KMS-11 (cell line): ENCODE results near the gene C2CD4A.

Experiments
- H2AFZ ChIP-seq: fragments of 200-600 bp; sonication (generic); 2 replicates; pipeline ENCODE4 v1.6.1; 2016; ENCODE audit warnings: antibody characterized with exemption, mixed run types, low read depth
- H3K27ac ChIP-seq: fragments of 200-600 bp; sonication (generic); 2 replicates; pipeline ENCODE4 v1.6.1; 2016; ENCODE audit warnings: mild to moderate bottlenecking, mixed run types
- H3K27me3 ChIP-seq: fragments of 200-600 bp; sonication (generic); 2 replicates; pipeline ENCODE4 v1.6.1; 2017; ENCODE audit warnings: mild to moderate bottlenecking, low read depth, mixed run types, moderate library complexity; ENCODE audit not compliant: insufficient read depth
- H3K36me3 ChIP-seq: fragments of 200-600 bp; sonication (generic); 2 replicates; pipeline ENCODE4 v1.6.1; 2017; ENCODE audit warnings: mild to moderate bottlenecking, mixed run types; ENCODE audit not compliant: insufficient read depth
- H3K4me1 ChIP-seq: fragments of 200-600 bp; sonication (generic); 2 replicates; pipeline ENCODE4 v1.6.1; 2016; ENCODE audit warnings: mild to moderate bottlenecking, low read depth, mixed run types; ENCODE audit not compliant: poor library complexity, severe bottlenecking
- H3K4me2 ChIP-seq: fragments of 200-600 bp; sonication (generic); 2 replicates; pipeline ENCODE4 v1.7.0; 2016; ENCODE audit warnings: mild to moderate bottlenecking, mixed run types
- H3K4me3 ChIP-seq: fragments of 200-600 bp; sonication (generic); IDR thresholded peaks from 2 replicates; pipeline ENCODE4 v1.6.1; 2017; ENCODE audit warnings: low read depth, low read length, mixed read lengths; ENCODE audit not compliant: insufficient read depth
- H3K79me2 ChIP-seq: fragments of 200-600 bp; sonication (generic); 2 replicates; pipeline ENCODE4 v1.6.1; 2016; ENCODE audit warnings: low read depth, mixed run types; ENCODE audit not compliant: insufficient read depth
- H3K9ac ChIP-seq: fragments of 200-600 bp; sonication (generic); 2 replicates; pipeline ENCODE4 v1.6.1; 2016; ENCODE audit warnings: mild to moderate bottlenecking, mixed run types
- H4K20me1 ChIP-seq: fragments of 200-600 bp; sonication (generic); 2 replicates; pipeline ENCODE4 v1.6.1; 2016; ENCODE audit warnings: mild to moderate bottlenecking, mixed run types; ENCODE audit not compliant: insufficient read depth
- CTCF ChIP-seq: fragments of 200-600 bp; sonication (generic); conservative IDR thresholded peaks from 2 replicates; pipeline ENCODE4 v1.6.1; 2017; ENCODE audit warnings: low read depth, mild to moderate bottlenecking, antibody characterized with exemption, low read length, moderate library complexity, mixed read lengths

Gene C2CD4A

GRCh38 chr15:62099094-62099601, 32.4 kb downstream of the C2CD4A start:
- H3K4me1 ChIP-seq: no peaks in the 10 kb centered on the region
- TF ChIP-seq CTCF: no peak
- H2AFZ ChIP-seq: no peak overlapping the region
- no peaks in the 10 kb centered on the region for H3K79me2 ChIP-seq
- H3K4me2 ChIP-seq: no peak overlapping the region
- no peak overlapping the region for H3K4me3 ChIP-seq
- no peaks in the 10 kb centered on the region for H3K36me3 ChIP-seq
- H3K9ac ChIP-seq: no peak overlapping the region
- H4K20me1 ChIP-seq: no peaks in the 10 kb centered on the region
- H3K27me3 ChIP-seq: no peaks in the 10 kb centered on the region
- no peak overlapping the region for H3K27ac ChIP-seq

- no peaks in the 10 kb centered on the region for H3K27me3 ChIP-seq
- no peak overlapping the region for H3K27ac ChIP-seq
- H3K4me2 ChIP-seq: no peak overlapping the region
- no peak overlapping the region for H2AFZ ChIP-seq
- no peaks in the 10 kb centered on the region for H3K79me2 ChIP-seq
- H3K4me1 ChIP-seq: no peaks in the 10 kb centered on the region
- TF ChIP-seq CTCF: no peak
- H4K20me1 ChIP-seq: no peaks in the 10 kb centered on the region
- H3K9ac ChIP-seq: no peak overlapping the region
- no peak overlapping the region for H3K4me3 ChIP-seq
- no peaks in the 10 kb centered on the region for H3K36me3 ChIP-seq
Observed at GRCh38 chr15:62103431-62103830, 36.7 kb downstream of the C2CD4A start.

- H3K9ac ChIP-seq: no peak overlapping the region
- H3K4me1 ChIP-seq: no peaks in the 10 kb centered on the region
- no peak overlapping the region for H3K27ac ChIP-seq
- TF ChIP-seq CTCF: no peak
- no peaks in the 10 kb centered on the region for H4K20me1 ChIP-seq
- no peak overlapping the region for H3K4me3 ChIP-seq
- no peaks in the 10 kb centered on the region for H3K36me3 ChIP-seq
- no peaks in the 10 kb centered on the region for H3K79me2 ChIP-seq
- H3K27me3 ChIP-seq: no peaks in the 10 kb centered on the region
- H2AFZ ChIP-seq: no peak overlapping the region
- H3K4me2 ChIP-seq: no peak overlapping the region
Observed at GRCh38 chr15:62104401-62104800, 37.6 kb downstream of the C2CD4A start.

GRCh38 chr15:62104846-62105245, 38.1 kb downstream of the C2CD4A start:
- no peak overlapping the region for H3K9ac ChIP-seq
- no peaks in the 10 kb centered on the region for H3K27me3 ChIP-seq
- H3K4me1 ChIP-seq: no peaks in the 10 kb centered on the region
- H3K4me3 ChIP-seq: no peak overlapping the region
- no peak overlapping the region for H2AFZ ChIP-seq
- no peak for TF ChIP-seq CTCF
- H3K27ac ChIP-seq: no peak overlapping the region
- no peaks in the 10 kb centered on the region for H3K79me2 ChIP-seq
- H3K36me3 ChIP-seq: no peaks in the 10 kb centered on the region
- no peak overlapping the region for H3K4me2 ChIP-seq
- no peaks in the 10 kb centered on the region for H4K20me1 ChIP-seq

- no peak overlapping the region for H3K4me2 ChIP-seq
- H3K36me3 ChIP-seq: no peaks in the 10 kb centered on the region
- H3K27ac ChIP-seq: no peak overlapping the region
- TF ChIP-seq CTCF: no peak
- no peaks in the 10 kb centered on the region for H3K4me1 ChIP-seq
- no peak overlapping the region for H3K9ac ChIP-seq
- no peak overlapping the region for H3K4me3 ChIP-seq
- H3K79me2 ChIP-seq: no peaks in the 10 kb centered on the region
- H2AFZ ChIP-seq: no peak overlapping the region
- H4K20me1 ChIP-seq: no peaks in the 10 kb centered on the region
- no peaks in the 10 kb centered on the region for H3K27me3 ChIP-seq
Observed at GRCh38 chr15:62105266-62105665, 38.5 kb downstream of the C2CD4A start.
